ENCODE measurements around the gene AIFM1.
A peak's percentile ranks its signal among the peaks of the same experiment; 100 is the strongest.

AIFM1 gene

GRCh38 chrX:130091980-130092522 is 73.6 kb downstream of the AIFM1 start:
- peak; percentile 63 to 72 for DNase-seq (ENCODE audit: low read depth in 2 of 2)

GRCh38 chrX:130090364-130090763 is 75.3 kb downstream of the AIFM1 start:
- DNase-seq (ENCODE audit: low read depth in 2 of 2), result no peak

- peak in 1 of 2 donors; percentile 49 for DNase-seq (ENCODE audit: low read depth in 2 of 2)
Measured at GRCh38 chrX:130086447-130087206, 79.0 kb downstream of the AIFM1 start.

GRCh38 chrX:130085551-130086446 is 79.8 kb downstream of the AIFM1 start:
- no peak for DNase-seq (ENCODE audit: low read depth in 2 of 2)

- no peak for DNase-seq (ENCODE audit: low read depth in 2 of 2)
Measured at GRCh38 chrX:130084631-130085237, 80.9 kb downstream of the AIFM1 start.

GRCh38 chrX:130083656-130084382 is 81.8 kb downstream of the AIFM1 start:
- DNase-seq (ENCODE audit: low read depth in 2 of 2), result no peak

- DNase-seq (ENCODE audit: low read depth in 2 of 2), result no peak
Measured at GRCh38 chrX:130083107-130083490, 82.5 kb downstream of the AIFM1 start.

- peak; percentile 51 to 61 for DNase-seq (ENCODE audit: low read depth in 2 of 2)
Measured at GRCh38 chrX:130082244-130083106, 83.2 kb downstream of the AIFM1 start.

- DNase-seq (ENCODE audit: low read depth in 2 of 2), result no peak
Measured at GRCh38 chrX:130081421-130082045, 84.1 kb downstream of the AIFM1 start.

GRCh38 chrX:130080791-130081367 is 84.8 kb downstream of the AIFM1 start:
- no peak for DNase-seq (ENCODE audit: low read depth in 2 of 2)

- DNase-seq (ENCODE audit: low read depth in 2 of 2), result no peak
Measured at GRCh38 chrX:130079824-130080406, 85.7 kb downstream of the AIFM1 start.

Measured in stimulated activated CD4-positive, alpha-beta T cell treated with anti-CD3 and anti-CD28 coated beads, Interleukin-4, amount 100 ng/mL, for 48 hours (primary cell).